Activated CD8-positive, alpha-beta T cell treated with anti-CD3 and anti-CD28 coated beads for 36 hours (primary cell): ENCODE measurements around the gene ST6GALNAC5. TPM values are rescaled to one million over a fixed set of nuclear protein-coding genes. Genes with fewer than 3 reads are reported as not detected.

Experiments
- ATAC-seq: fragments of 200-7000 bp; cut with Tn5 transposase; one replicate; pipeline ENCODE4 v1.10.0; 2021; ENCODE audit warnings: mild to moderate bottlenecking, moderate library complexity
- CTCF ChIA-PET: fragments of 350-600 bp; sonication (Branson Sonifier 250); formaldehyde crosslinking; loops from one replicate; lab custom pipeline; 2021; ENCODE audit warnings: antibody characterized with exemption; lab: Charles Lee
- POLR2A ChIA-PET: fragments of 350-600 bp; sonication (Branson Sonifier 250); formaldehyde crosslinking; loops from one replicate; lab custom pipeline; 2021; ENCODE audit warnings: antibody characterized with exemption; lab: Charles Lee
- DNase-seq: peaks from one replicate; pipeline ENCODE4 v3.0.0-alpha.2; 2020
- H3K27ac Mint-ChIP-seq: one replicate; pipeline ENCODE4 v1.8.0; 2021; ENCODE audit warnings: mild to moderate bottlenecking, mixed read lengths
- H3K27me3 Mint-ChIP-seq: one replicate; pipeline ENCODE4 v1.8.0; 2021; ENCODE audit warnings: mixed read lengths
- H3K36me3 Mint-ChIP-seq: one replicate; pipeline ENCODE4 v1.8.0; 2021; ENCODE audit warnings: low read depth, mixed read lengths
- H3K4me1 Mint-ChIP-seq: one replicate; pipeline ENCODE4 v1.8.0; 2021; ENCODE audit warnings: low read depth, mixed read lengths
- H3K4me3 Mint-ChIP-seq: one replicate; pipeline ENCODE4 v1.8.0; 2021; ENCODE audit warnings: mild to moderate bottlenecking, moderate library complexity, mixed read lengths
- H3K9me3 Mint-ChIP-seq: one replicate; pipeline ENCODE4 v1.8.0; 2021; ENCODE audit warnings: mixed read lengths
- intact Hi-C: fragments of 100-400 bp; cut with micrococcal nuclease; formaldehyde crosslinking; loops from one replicate; pipeline ENCODE4 v1.10.0; 2022
- total RNA-seq, 2 experiments: library from RNA; stranded (reverse); gene quantifications; one replicate each; pipeline ENCODE4 v1.2.3, GENCODE V29; 2021
- TF ChIP-seq, protein P1 (sequence below): fragments of 200-600 bp; IDR thresholded peaks from one replicate; pipeline ENCODE4 v1.8.0; 2022; ENCODE audit warnings: antibody characterized with exemption, mild to moderate bottlenecking

The ST6GALNAC5 gene
- total RNA-seq, 2 experiments from 2014 or later = not detected

DNA sequence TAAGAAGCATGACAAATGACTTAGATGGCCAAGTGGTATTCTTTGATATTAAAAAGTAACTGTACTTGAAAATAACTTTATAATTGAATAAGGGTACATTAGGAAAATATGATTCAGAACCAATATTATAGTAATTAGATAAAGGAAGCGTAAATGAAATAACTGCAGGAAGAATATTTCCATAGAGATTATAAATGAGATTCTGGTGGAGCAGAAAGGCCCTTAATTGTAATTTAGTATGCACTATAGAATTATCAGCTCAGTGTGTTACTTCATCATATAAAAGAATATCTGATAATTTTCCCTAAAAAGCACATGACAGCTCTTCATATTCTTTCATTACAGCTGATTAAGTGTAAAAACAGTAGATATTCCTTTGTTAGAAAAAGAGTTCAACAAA lies 180.3 kb downstream of the ST6GALNAC5 start:
- TF ChIP-seq, protein P1, sequence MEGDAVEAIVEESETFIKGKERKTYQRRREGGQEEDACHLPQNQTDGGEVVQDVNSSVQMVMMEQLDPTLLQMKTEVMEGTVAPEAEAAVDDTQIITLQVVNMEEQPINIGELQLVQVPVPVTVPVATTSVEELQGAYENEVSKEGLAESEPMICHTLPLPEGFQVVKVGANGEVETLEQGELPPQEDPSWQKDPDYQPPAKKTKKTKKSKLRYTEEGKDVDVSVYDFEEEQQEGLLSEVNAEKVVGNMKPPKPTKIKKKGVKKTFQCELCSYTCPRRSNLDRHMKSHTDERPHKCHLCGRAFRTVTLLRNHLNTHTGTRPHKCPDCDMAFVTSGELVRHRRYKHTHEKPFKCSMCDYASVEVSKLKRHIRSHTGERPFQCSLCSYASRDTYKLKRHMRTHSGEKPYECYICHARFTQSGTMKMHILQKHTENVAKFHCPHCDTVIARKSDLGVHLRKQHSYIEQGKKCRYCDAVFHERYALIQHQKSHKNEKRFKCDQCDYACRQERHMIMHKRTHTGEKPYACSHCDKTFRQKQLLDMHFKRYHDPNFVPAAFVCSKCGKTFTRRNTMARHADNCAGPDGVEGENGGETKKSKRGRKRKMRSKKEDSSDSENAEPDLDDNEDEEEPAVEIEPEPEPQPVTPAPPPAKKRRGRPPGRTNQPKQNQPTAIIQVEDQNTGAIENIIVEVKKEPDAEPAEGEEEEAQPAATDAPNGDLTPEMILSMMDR = no peak
- intact Hi-C loops = no loop called here
- DNase-seq (no peak), ATAC-seq (no peak)
- H3K9me3 Mint-ChIP-seq = no peaks in the 10 kb centered on the region
- ChIA-PET CTCF (no interaction called here), POLR2A (no interaction called here)
- H3K27me3 Mint-ChIP-seq = no peaks in the 10 kb centered on the region
- peaks cover 16% of the 10 kb centered on the region for H3K4me1 Mint-ChIP-seq
- no peaks in the 10 kb centered on the region for H3K36me3 Mint-ChIP-seq
- no peak overlapping the region for H3K4me3 Mint-ChIP-seq
- no peak overlapping the region for H3K27ac Mint-ChIP-seq

DNA sequence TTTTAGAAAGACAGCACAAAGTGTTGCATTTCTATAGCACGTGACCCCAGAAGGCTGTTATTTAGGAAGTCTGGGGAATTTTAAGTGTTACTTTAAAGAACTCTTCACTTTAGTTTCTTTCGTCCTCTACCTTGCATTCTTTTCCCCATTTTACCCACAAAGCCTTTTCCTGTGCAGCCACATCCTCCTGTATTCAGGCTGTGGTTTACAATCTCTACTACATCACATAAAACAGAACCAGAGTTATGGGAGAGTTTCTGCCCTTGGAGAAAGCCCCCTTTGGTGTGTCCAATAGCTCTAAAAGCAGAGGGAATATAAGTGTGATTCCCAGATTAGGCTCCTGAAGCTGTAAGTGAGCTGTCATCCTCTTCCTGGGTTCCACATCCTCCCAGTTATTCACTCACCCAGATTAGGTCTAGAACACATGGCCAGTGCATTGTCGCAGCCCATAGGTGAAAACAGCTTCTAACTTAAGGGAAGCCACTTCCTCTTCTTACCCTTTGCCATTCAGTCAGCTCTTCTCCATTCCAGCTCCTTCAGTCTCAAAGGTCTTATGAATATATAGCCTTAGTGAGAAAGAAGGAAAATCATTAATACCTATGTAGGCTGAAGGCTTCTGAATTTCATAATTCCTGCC lies 180.8 kb downstream of the ST6GALNAC5 start:
- Mint-ChIP-seq H3K27ac (no peak overlapping the region), H3K9me3 (no peaks in the 10 kb centered on the region), H3K27me3 (no peaks in the 10 kb centered on the region), H3K36me3 (no peaks in the 10 kb centered on the region), H3K4me1 (peaks cover 16% of the 10 kb centered on the region), H3K4me3 (no peak overlapping the region)
- ATAC-seq (no peak), DNase-seq (no peak)
- POLR2A ChIA-PET = no interaction called here
- intact Hi-C loops = no loop called here
- TF ChIP-seq, protein P1 = no peak
- CTCF ChIA-PET = no interaction called here

DNA sequence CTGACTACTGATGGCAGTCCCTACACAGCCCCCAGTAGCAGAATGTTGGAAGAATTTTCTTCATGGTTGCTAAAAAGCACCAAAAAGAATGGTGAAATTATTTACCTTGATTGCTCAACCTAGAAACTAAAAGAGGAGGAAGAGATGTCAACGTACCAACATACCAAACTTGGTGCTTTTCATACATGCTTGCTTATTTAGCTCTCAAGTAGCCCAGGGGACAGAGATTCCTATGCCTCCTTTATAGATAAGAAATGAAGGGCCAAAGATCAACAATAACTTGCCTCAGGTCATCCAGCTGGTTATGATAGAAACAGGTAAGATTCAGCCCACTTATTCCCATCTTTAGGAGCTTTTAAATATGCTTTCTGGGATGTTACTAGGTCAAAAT lies 181.3 kb downstream of the ST6GALNAC5 start:
- no peaks in the 10 kb centered on the region for H3K9me3 Mint-ChIP-seq
- H3K4me3 Mint-ChIP-seq = no peak overlapping the region
- TF ChIP-seq, protein P1 = no peak
- H3K27ac Mint-ChIP-seq = no peak overlapping the region
- CTCF ChIA-PET = no interaction called here
- ATAC-seq (no peak), DNase-seq (no peak)
- POLR2A ChIA-PET = no interaction called here
- H3K4me1 Mint-ChIP-seq = peaks cover 16% of the 10 kb centered on the region
- H3K27me3 Mint-ChIP-seq = no peaks in the 10 kb centered on the region
- intact Hi-C loops = no loop called here
- no peaks in the 10 kb centered on the region for H3K36me3 Mint-ChIP-seq

DNA sequence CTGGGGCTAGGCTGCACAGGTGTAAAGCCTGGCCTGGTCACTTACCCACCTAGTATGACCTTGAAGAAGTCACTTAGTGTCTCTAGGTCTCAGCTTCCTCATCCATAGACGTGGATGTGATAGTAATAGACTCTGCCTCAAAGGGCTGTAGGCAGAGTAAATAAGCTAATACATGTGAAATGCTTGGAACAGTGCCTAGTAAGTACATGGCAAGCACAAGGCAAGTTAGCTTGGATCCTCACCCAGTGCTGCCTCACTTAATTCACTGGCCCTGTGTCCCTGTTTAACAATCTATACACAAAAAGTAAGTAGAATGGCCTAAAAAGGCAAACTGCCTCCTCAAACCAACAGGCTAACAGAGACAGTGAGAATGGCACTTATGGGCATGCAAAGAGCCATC lies 184.1 kb downstream of the ST6GALNAC5 start:
- ATAC-seq (no peak), DNase-seq (no peak)
- Mint-ChIP-seq H3K4me3 (no peak overlapping the region), H3K36me3 (no peaks in the 10 kb centered on the region), H3K27ac (no peak overlapping the region), H3K4me1 (peaks cover 16% of the 10 kb centered on the region), H3K27me3 (no peaks in the 10 kb centered on the region), H3K9me3 (no peaks in the 10 kb centered on the region)
- CTCF ChIA-PET = no interaction called here
- POLR2A ChIA-PET = no interaction called here
- TF ChIP-seq, protein P1 = no peak
- intact Hi-C loops = no loop called here

DNA sequence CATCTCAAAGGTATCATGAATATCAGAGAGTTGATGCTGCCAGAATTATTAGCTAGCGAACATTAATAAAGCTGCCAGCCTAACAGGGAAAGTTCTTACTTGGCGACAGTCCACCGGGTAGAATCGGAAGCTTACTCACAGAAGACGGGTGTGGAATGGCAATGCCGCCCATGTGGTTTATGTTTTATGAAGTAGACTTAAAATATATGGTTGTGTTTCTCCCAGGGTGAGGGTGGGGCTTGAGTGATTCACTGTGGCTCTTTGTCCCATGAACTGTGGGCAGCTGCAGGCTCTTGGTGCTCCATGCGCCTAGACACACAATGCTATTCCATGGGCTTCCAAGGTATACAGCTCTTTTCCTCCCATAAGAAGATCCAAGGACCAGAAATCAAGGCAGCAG lies 189.2 kb downstream of the ST6GALNAC5 start:
- Mint-ChIP-seq H3K4me1 (no peaks in the 10 kb centered on the region), H3K9me3 (no peaks in the 10 kb centered on the region), H3K27me3 (no peaks in the 10 kb centered on the region), H3K27ac (no peak overlapping the region), H3K4me3 (no peak overlapping the region), H3K36me3 (no peaks in the 10 kb centered on the region)
- TF ChIP-seq, protein P1 = no peak
- intact Hi-C loops = no loop called here
- POLR2A ChIA-PET = no interaction called here
- ATAC-seq (no peak), DNase-seq (no peak)
- CTCF ChIA-PET = no interaction called here
